SW480 (cell line): ENCODE results near the gene NUCKS1.

Source experiments
- DNase-seq: peaks from one replicate; pipeline ENCODE4 v3.0.0-alpha.2; 2016; ENCODE audit warnings: low spot score

Gene NUCKS1

DNA sequence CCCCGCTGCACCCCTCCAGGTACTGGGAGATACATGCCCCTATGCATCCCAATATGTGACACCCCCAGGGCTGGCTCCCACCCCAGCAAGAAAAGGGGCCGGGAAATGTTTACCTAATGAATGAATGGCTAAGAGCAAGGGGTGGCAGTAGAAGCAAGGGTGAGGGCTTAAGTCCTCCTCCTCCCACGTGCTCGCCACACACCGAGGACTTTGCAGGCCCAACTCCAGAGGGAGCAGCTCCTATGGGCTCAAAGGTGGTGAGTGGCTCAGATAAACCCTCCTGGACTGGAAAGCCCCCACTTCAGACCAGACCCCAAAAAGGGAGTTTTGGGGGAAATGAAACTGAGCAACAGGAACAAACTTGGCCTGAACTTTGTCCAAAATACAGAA is 81.0 kb downstream of the NUCKS1 start:
- no peak for DNase-seq

DNA sequence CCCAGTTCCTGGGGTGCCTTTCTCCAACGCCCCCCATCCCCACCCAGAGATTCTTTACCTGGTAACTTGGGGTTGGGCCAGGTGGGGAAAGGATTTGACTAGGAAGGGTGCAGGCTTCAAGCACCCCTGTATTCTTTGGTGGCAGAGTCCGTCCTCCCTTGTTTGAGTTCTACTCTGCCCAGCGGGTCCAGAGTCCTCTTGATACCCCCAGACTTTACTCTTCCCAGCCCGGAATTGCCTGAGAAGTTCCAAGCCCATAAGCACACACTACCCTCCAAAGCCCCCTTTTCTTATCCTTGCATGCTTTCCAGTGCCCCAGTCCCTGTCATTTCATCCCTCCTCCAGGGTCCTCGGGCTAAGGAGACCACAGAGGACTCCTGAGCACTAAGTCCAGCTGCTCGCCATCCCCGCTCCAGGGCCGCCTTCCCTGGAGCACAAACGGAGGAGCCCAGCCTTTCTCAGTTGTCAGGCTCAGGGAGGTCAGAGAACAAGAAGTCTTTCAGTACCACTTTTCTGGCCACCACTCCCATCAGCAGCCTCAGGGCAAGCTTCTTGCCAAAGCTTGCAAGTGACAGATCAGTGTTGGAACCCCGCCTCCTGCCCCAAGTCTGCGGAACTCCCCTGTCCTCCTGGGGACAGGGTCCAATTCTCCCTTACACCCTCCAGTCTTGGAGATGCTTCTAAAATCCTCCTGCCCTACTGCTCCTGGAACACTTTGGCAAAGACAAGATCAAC is 81.9 kb downstream of the NUCKS1 start:
- no peak for DNase-seq

DNA sequence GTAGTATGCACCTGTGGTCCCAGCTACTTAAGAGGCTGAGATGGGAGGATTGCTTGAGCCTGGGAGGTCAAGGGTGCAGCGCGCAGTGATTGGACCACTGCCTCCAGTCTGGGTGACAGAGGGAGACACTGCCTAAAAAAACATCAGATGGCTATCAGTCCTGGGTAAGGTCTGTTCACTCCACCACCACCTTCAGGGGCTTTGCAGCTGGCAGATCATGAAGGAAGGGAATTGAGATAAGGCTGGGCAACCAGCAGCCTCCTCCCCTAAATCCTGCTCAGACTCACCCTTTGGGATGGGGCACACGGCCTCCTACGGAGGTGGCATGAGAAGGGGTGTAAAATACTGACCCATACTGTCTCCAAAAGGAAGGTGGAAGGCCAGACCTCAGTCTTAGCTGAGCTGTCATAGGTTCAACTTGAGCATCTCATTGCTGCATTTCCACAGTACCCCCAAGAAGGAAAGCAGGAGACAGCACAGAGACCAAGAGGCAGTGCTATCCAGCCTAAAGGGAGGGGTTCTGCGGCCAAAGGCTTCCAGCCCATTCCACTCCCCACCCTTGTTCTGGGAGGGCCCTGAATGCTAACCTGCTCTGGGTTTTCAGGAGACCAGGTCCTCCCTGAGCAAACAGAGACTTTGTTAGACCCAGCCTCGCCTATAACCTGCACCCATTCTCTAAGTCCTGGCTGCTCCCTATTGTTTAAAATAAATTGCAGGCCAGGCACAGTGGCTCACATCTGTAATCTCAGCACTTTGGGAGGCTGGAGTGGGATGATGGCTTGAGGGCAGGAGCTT is 83.4 kb downstream of the NUCKS1 start:
- DNase-seq = no peak

DNA sequence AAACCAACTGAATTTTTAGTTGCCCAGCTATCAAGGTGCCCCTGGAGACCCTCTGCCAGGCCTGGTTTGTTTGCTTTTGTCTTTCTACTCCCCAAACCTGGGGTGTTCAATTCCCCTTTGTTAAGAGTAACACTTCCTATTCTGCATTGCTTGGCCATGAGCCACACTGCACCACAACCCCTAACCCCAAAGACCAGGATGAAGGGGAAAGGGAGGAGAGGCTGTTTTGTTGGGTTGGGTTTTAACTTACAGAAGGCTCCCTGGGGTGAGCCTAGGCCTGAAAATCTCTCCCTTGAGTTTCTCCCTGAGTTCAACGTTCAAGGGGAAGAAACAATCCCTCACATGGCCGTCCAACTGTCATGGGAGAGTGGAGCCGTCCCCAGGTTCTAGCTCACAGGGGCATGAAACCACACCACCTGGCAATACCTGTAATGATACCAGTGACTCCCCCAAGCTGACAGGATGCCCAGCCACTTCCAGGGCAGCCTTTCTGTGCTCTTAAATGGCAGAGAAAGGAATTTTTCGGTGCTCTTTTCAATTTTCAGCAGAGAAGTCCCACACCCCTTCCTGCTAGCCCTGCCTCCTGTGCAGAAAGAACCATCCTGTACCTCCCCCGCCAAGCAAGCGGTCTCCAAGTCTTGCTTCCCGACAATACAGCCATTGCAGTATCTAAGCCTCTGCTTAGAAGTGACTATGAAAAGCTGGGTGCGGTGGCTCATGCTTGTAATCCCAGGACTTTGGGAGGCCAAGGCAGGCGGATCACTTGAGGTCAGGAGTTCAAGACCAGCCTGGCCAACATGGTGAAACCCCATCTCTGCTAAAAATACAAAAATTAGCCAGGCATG is 84.6 kb downstream of the NUCKS1 start:
- DNase-seq = no peak

DNA sequence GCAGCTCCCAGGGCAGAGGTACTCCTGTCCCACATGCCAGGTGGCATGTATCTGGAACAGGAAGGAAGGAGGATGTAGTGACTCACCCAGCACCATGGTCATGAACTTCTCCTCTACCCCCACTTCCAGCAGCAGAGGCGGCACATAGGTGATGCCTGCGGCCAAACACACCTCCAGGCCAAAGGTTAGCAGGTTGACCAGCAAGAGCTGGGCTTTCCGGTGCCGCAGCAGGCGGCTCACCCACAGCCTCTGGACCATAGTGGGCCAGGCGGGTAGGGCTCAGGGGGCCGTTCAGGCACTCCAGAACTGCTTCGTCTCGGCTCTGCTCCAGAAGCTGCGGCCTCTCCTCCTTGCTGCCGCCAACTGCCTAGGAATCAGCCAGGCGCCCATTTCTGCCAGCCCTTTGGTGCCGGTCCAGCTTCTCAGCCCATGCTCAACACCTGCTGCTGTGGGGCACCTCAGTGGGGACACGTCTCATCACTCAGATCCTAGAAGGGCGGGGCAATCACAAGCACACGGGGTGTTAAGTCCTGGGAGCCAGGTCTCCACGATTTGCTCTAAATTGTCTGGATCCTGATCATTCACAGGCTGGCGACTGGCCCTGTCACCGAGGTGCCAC is 85.5 kb downstream of the NUCKS1 start:
- DNase-seq = peak; percentile 86

DNA sequence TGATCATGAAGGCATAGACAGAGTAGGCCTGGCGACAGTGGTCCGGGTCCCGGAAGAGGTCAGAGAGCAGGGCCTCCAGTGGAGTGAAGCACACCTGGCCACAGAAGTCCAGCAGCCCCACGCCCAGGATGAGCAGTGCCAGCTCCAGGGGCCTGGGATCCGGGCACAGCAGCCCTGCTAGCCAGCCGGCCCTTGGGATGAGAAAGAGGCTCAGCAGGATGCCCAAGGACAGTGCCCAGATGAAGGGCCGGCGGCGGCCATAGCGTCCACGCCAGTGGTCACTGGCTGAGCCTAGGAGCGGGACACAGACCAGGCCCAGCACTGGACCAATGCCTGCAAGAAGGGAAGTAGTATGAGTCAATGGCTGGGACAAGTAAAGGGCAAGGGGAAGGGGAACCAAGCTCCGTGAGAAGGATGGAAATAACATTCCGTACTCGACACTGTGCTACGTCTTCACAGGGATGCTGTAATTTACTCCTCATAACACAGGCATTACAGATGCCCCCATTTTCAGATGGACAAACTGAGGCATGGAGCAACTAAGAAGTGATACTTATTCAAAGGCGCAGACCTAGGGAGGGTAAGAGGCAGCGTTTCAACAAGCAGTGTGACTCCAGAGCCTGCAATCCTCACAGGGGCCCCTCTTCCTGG is 86.6 kb downstream of the NUCKS1 start:
- no peak for DNase-seq
